HG03103 (cell line): ENCODE results near the gene DCAF6.
"Not testable (repeated sequence)": the region's sequence is repeated elsewhere in the genome, so short reads cannot be mapped to it uniquely, and the experiment has no call there.

Source experiments
- ATAC-seq: cut with Tn5 transposase; IDR thresholded peaks from one replicate; pipeline ENCODE4 v1.9.1; 2021; ENCODE audit warnings: low read depth; ENCODE audit not compliant: unreplicated experiment

Gene DCAF6, protein sequence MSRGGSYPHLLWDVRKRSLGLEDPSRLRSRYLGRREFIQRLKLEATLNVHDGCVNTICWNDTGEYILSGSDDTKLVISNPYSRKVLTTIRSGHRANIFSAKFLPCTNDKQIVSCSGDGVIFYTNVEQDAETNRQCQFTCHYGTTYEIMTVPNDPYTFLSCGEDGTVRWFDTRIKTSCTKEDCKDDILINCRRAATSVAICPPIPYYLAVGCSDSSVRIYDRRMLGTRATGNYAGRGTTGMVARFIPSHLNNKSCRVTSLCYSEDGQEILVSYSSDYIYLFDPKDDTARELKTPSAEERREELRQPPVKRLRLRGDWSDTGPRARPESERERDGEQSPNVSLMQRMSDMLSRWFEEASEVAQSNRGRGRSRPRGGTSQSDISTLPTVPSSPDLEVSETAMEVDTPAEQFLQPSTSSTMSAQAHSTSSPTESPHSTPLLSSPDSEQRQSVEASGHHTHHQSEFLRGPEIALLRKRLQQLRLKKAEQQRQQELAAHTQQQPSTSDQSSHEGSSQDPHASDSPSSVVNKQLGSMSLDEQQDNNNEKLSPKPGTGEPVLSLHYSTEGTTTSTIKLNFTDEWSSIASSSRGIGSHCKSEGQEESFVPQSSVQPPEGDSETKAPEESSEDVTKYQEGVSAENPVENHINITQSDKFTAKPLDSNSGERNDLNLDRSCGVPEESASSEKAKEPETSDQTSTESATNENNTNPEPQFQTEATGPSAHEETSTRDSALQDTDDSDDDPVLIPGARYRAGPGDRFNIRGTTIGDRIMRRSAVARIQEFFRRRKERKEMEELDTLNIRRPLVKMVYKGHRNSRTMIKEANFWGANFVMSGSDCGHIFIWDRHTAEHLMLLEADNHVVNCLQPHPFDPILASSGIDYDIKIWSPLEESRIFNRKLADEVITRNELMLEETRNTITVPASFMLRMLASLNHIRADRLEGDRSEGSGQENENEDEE

DNA sequence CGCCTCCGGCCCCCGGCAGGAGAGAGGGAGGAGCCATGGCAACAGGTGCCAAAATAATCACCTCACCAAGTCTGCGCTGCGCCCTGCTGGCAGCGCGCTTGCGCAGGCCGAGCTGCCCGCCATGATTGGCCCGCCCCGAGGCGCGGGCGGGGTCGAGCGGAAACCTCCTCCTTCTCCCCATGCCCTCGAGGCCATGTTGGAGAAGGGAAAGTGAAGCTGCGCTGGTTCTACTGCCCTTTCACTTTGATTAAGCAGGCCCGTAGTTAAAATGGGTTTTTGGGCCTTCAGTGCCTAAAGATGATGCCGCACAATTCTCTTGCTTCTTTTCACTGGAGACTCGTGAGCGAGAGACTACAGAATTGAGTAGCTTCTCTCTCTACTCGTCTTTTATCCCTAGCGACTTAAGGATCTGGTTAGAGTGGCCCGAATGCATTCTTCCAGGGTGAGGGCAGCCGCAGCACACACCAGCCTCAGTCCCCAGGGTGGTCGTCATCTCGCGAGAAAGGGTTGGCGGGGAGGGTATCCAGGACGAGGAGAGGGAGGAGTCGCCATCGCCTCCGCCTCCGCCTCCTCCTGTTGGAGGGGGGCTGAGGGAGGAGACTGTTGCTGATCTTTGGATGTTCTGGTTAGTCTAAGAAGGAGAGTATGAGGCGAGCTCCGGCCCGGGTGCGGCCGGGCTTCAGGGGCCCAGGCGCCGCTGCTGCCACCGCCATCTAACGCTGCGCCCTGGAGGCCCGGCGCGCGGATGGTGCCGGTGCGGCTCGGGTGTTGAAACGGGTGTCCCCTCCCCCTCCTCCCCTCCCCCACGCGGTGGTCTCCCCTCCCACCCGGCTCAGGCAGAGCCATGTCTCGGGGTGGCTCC lies at the start of gene DCAF6:
Gene DCAF6, plus strand, starts transcription at position 616 of the 862 bp plus-strand sequence. Its CDS starts 229 bp downstream, at position 845.
- peak; percentile 73 for ATAC-seq

- not testable (repeated sequence) for ATAC-seq
These were observed 49.3 kb upstream of the DCAF6 start for GRCh38 chr1:167887187-167887586.

DNA sequence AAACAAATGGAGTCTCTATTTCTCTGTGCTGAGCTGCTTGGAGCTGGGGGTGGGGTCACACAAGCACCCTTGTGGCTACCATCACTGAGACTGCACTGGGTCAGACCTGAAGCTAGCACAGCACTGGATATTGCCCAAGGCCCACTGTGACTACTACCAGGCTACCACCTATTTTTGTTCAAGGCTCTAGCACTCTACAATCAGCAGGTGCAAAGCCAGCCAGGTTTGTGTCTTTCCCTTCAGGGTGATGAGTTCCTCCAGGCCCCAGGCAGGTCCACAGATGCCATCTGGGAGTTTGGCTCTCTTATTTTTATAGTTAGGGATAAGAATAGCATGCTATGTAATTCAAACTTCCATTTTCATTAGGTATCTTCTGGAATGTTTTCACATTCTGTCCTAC lies 46.1 kb upstream of the DCAF6 start:
- ATAC-seq: no peak

- no peak for ATAC-seq
These were observed 42.7 kb upstream of the DCAF6 start for GRCh38 chr1:167893798-167894197.

- ATAC-seq: no peak
These were observed 37.8 kb upstream of the DCAF6 start for GRCh38 chr1:167898578-167899222.

GRCh38 chr1:167899253-167899681 lies 37.2 kb upstream of the DCAF6 start:
- ATAC-seq: peak; percentile 88

DNA sequence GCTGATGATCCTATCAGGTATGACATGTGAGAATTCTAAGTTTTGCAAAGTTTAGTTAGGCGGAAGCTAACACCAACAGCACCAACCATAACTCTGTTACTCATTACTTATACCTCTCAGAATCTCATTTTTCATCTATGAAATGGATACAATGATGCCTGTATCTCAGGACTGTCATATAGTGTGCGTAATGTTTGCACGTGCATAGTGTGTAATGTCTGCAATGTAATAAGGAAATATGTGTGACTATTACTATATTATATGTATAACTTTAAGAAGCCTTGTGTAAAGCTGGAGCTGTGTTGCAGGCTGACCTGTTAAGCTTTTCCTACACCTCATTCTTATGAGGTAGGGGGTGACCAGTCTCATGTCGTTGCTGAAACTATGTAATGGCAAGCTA lies 35.6 kb upstream of the DCAF6 start:
- no peak for ATAC-seq

- no peak for ATAC-seq
These were observed 31.8 kb upstream of the DCAF6 start for GRCh38 chr1:167904652-167905130.

- ATAC-seq: no peak
These were observed 31.3 kb upstream of the DCAF6 start for GRCh38 chr1:167905182-167905581.

DNA sequence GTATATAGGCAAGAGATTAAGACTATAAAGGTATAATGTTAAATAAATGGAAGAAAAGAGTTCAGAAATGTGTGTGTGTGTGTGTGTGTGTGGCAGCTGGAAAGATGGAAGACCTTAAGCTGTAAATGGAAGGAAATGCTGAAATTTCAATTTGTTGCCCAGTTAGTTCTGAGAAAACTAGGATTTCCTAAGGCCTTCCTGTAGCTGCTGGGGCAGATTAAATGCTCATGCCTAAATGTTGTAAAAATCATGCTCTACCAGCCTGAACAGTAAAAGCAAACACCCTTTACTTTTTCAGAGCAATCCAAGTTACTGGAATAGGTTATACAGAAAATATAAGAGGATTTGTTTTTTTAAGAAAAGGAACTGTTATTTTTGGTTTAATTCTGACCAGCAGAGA lies 30.8 kb upstream of the DCAF6 start:
- no peak for ATAC-seq

GRCh38 chr1:167909691-167910180 lies 26.7 kb upstream of the DCAF6 start:
- ATAC-seq: no peak

GRCh38 chr1:167910530-167910929 lies 26.0 kb upstream of the DCAF6 start:
- ATAC-seq: no peak

DNA sequence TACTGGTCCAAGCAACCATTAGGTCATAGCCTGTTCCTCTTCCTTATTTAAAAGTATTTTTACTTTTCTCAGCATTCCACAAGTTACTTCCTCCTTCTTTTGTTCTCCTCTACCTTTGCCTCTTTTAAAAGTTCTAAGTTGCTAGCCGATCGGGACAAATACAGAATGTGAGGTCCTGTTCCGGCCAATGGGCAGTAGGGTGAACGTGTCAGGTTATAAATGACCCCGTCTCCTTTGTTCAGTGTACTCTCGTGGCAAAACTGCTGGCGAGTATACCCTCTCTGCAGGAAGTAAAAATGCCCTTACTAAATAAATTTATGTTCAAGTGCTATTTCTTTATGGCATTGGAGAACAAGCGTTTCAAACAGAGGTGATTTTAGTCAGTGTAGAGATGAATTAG lies 25.1 kb upstream of the DCAF6 start:
- ATAC-seq: no peak

GRCh38 chr1:167912294-167912693 lies 24.2 kb upstream of the DCAF6 start:
- ATAC-seq: no peak

GRCh38 chr1:167913895-167914496 lies 22.5 kb upstream of the DCAF6 start, which contains the start of gene ADCY10:
ADCY10 (minus strand) TSS chr1:167914134; CDS start chr1:167905140, 8,994 bp downstream.
- ATAC-seq: no peak

GRCh38 chr1:167915569-167915968 lies 20.9 kb upstream of the DCAF6 start:
- ATAC-seq: no peak

DNA sequence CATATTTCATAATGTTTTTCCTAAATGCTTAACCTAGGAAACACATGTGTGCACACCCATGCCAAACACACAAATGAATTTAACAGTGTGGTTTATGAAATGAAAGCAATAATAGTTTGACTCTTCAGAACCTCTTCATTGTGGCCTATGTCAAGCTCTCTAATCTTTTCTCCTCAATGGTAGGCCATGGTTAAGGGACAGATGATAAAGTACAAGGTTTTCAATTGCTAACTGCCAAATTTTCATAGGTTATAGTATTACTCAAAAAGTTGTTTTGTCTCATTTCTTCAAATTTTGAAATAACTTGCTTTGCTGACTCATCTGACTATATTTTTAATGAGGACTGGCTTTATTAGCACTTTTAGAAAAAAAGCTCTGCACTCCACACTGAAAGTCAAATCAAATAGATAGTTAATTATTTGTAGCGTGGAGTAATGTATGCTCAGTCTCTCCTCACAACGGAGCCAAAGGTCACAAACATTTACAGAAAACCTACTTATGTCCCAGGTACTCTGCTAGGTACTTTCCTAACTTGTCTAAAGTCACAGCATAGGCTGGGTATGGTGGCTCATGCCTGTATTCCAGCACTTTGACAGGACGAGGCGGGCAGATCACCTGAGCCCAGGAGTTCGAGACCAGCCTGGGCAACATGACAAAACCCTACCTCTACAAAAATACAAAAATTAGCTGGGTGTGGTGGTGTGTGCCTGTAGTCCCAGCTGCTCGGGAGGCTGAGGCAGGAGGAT lies 19.5 kb upstream of the DCAF6 start:
- ATAC-seq: no peak

DNA sequence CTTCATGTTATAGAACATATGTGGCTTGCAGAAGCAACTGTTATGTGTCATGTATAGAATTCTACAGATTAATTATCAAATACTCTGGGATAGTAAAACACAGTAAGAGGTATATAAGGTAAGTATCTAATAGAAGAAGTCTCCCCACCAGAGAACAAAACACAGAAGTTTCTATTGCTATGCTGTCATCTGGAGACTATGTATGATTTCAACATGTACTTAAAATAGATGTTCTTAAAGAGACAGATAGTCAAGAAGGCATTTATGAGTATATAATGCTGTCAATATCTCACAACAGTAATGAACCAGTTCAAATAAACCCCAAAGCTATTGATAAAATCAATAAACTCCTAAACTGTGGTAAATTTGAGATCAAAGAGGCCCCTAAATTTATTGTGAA lies 14.5 kb upstream of the DCAF6 start:
- no peak for ATAC-seq
